PC-9 (cell line): ENCODE results near the gene ANGPTL2.

Experiments
- CTCF ChIP-seq: fragments of 200-600 bp; sonication (generic); conservative IDR thresholded peaks from 2 replicates; pipeline ENCODE4 v1.6.1; 2017; ENCODE audit warnings: mixed run types, antibody characterized with exemption, mild to moderate bottlenecking, moderate library complexity
- EZH2 ChIP-seq: fragments of 200-600 bp; sonication (generic); IDR thresholded peaks from 2 replicates; pipeline ENCODE4 v1.8.0; 2017; ENCODE audit warnings: antibody characterized with exemption, low read depth

- no peak for TF ChIP-seq CTCF
- TF ChIP-seq EZH2, result no peak
Observed at GRCh38 chr9:127112735-127113161, 9.7 kb downstream of the ANGPTL2 start.
